H1 (cell line): ENCODE results near the gene XPO5. TPM values are rescaled to one million over a fixed set of nuclear protein-coding genes. Genes with fewer than 3 reads are reported as not detected.

Experiments used
- CTCF ChIA-PET: fragments of 300-600 bp; sonication (Branson Sonifier 250); formaldehyde crosslinking; loops from one replicate; lab custom pipeline; 2021; ENCODE audit not compliant: partially characterized antibody; lab: Charles Lee
- POLR2A ChIA-PET: fragments of 300-600 bp; sonication (Branson Sonifier 250); formaldehyde crosslinking; loops from one replicate; lab custom pipeline; 2021; ENCODE audit warnings: inconsistent platforms; ENCODE audit not compliant: partially characterized antibody; lab: Charles Lee
- DNase-seq, 2 experiments: peaks; one replicate each; pipeline versions ENCODE4 v3.0.0 to v3.0.0-alpha.2; 2010 to 2022; ENCODE audit warnings: low spot score in 2 of 2, low read depth in 1 of 2, mixed read lengths in 1 of 2
- FAIRE-seq: peaks from 2 replicates; lab custom pipeline; 2011; peaks lifted over from hg19 to GRCh38; lab: Jason Lieb, UNC
- H2AFZ ChIP-seq: 2 replicates; pipeline ENCODE4 v1.8.1; 2012; ENCODE audit warnings: low read length, inconsistent platforms
- H2AK5ac ChIP-seq: 2 replicates; pipeline ENCODE4 v1.6.1; 2013; ENCODE audit warnings: low read depth, low read length
- H2BK120ac ChIP-seq: replicated peaks from 2 replicates; pipeline ENCODE3; 2013; ENCODE audit warnings: low read depth, low read length, inconsistent platforms
- H2BK12ac ChIP-seq: 2 replicates; pipeline ENCODE4 v1.6.1; 2013; ENCODE audit warnings: low read depth, low read length
- H2BK15ac ChIP-seq: 2 replicates; pipeline ENCODE4 v1.6.1; 2013; ENCODE audit warnings: low read length
- H2BK20ac ChIP-seq: 2 replicates; pipeline ENCODE4 v1.6.1; 2013; ENCODE audit warnings: low read length
- H2BK5ac ChIP-seq: 2 replicates; pipeline ENCODE4 v1.6.1; 2013; ENCODE audit warnings: low read depth, low read length
- H3K14ac ChIP-seq: 2 replicates; pipeline ENCODE4 v1.6.1; 2013; ENCODE audit warnings: inconsistent platforms; ENCODE audit not compliant: insufficient read length
- H3K18ac ChIP-seq: 2 replicates; pipeline ENCODE4 v1.6.1; 2013; ENCODE audit warnings: low read length; ENCODE audit errors: extremely low read depth
- H3K23ac ChIP-seq: 2 replicates; pipeline ENCODE4 v1.6.1; 2013; ENCODE audit warnings: inconsistent platforms; ENCODE audit not compliant: insufficient read length
- H3K23me2 ChIP-seq: 2 replicates; pipeline ENCODE4 v1.6.1; 2013; ENCODE audit warnings: low read depth, low read length
- H3K27ac ChIP-seq: 2 replicates; pipeline ENCODE4 v1.6.1; 2011; ENCODE audit warnings: low read depth, low read length, inconsistent platforms
- H3K27me3 ChIP-seq, 4 experiments: replicated peaks in 1 of 4; 1 replicate in 1 of 4; 2 replicates in 3 of 4; pipeline versions ENCODE4 v1.6.1 to v1.8.1; 2011 to 2013; ENCODE audit warnings: low read length in 3 of 4, mild to moderate bottlenecking in 3 of 4, inconsistent platforms in 2 of 4, mixed read lengths in 2 of 4, moderate library complexity in 1 of 4; ENCODE audit not compliant: control insufficient read depth in 3 of 4, insufficient read depth in 3 of 4; ENCODE audit errors: extremely low read depth in 1 of 4
- H3K36me3 ChIP-seq, 4 experiments: 2 replicates each; pipeline versions ENCODE4 v1.6.1 to v1.8.1; 2011 to 2013; ENCODE audit warnings: mild to moderate bottlenecking in 4 of 4, low read length in 3 of 4, moderate library complexity in 2 of 4, control low read depth in 1 of 4, inconsistent platforms in 1 of 4; ENCODE audit not compliant: insufficient read depth in 4 of 4, control insufficient read depth in 2 of 4
- H3K4ac ChIP-seq: replicated peaks from 2 replicates; pipeline ENCODE3; 2013; ENCODE audit warnings: low read length, low read depth, mixed read lengths, inconsistent platforms; ENCODE audit not compliant: insufficient read length
- H3K4me1 ChIP-seq, 4 experiments: replicated peaks in 1 of 4; 1 replicate in 1 of 4; 2 replicates in 3 of 4; pipeline versions ENCODE4 v1.6.1 to v1.8.1; 2011 to 2013; ENCODE audit warnings: low read length in 3 of 4, inconsistent platforms in 2 of 4, mixed read lengths in 1 of 4; ENCODE audit not compliant: insufficient read depth in 4 of 4, control insufficient read depth in 3 of 4
- H3K4me2 ChIP-seq, 2 experiments: 2 replicates each; pipeline versions ENCODE4 v1.6.1 to v1.8.1; 2011 to 2013; ENCODE audit warnings: low read depth in 2 of 2, low read length in 2 of 2, control low read depth in 1 of 2, inconsistent platforms in 1 of 2, mild to moderate bottlenecking in 1 of 2; ENCODE audit not compliant: insufficient read depth in 1 of 2
- H3K4me3 ChIP-seq, 4 experiments: fragments of 200-600, 300-600 bp in 1 of 4; sonication (generic), shearing (Covaris generic), sonication (Bioruptor Twin) in 1 of 4; 2 replicates each; pipeline versions ENCODE4 v1.5.1 to v1.8.1; 2011 to 2016; ENCODE audit warnings: low read length in 4 of 4, low read depth in 3 of 4, control low read depth in 2 of 4, inconsistent platforms in 2 of 4, mild to moderate bottlenecking in 2 of 4, mixed read lengths in 1 of 4, moderate library complexity in 1 of 4; ENCODE audit not compliant: insufficient read depth in 2 of 4; ENCODE audit errors: extremely low read depth in 1 of 4
- H3K56ac ChIP-seq: replicated peaks from 2 replicates; pipeline ENCODE3; 2013; ENCODE audit warnings: low read depth, mild to moderate bottlenecking, mixed read lengths, low read length, inconsistent platforms; ENCODE audit not compliant: insufficient read length
- H3K79me1 ChIP-seq: 2 replicates; pipeline ENCODE4 v1.6.1; 2013; ENCODE audit warnings: low read depth, low read length, control low read depth
- H3K79me2 ChIP-seq, 2 experiments: 2 replicates each; pipeline versions ENCODE4 v1.6.1 to v1.8.1; 2012 to 2013; ENCODE audit warnings: low read length in 2 of 2, mild to moderate bottlenecking in 2 of 2, inconsistent platforms in 1 of 2; ENCODE audit not compliant: insufficient read depth in 2 of 2, control insufficient read depth in 1 of 2
- H3K9ac ChIP-seq, 4 experiments: replicated peaks in 1 of 4; 1 replicate in 1 of 4; 2 replicates in 3 of 4; pipeline versions ENCODE4 v1.6.1 to v1.8.1; 2011 to 2013; ENCODE audit warnings: low read depth in 3 of 4, low read length in 3 of 4, control low read depth in 2 of 4, mild to moderate bottlenecking in 2 of 4, moderate library complexity in 2 of 4, inconsistent platforms in 1 of 4; ENCODE audit errors: extremely low read depth in 1 of 4
- H3K9me3 ChIP-seq, 2 experiments: 2 replicates each; pipeline versions ENCODE4 v1.6.1 to v1.8.1; 2012 to 2013; ENCODE audit warnings: mild to moderate bottlenecking in 2 of 2, moderate library complexity in 2 of 2, control low read depth in 1 of 2, inconsistent platforms in 1 of 2, low read depth in 1 of 2, low read length in 1 of 2, mixed read lengths in 1 of 2; ENCODE audit not compliant: insufficient read depth in 2 of 2
- H4K20me1 ChIP-seq, 2 experiments: replicated peaks in 1 of 2; 2 replicates each; pipeline versions ENCODE3 to v1.8.1; 2011 to 2013; ENCODE audit warnings: inconsistent platforms in 2 of 2, low read length in 2 of 2, mild to moderate bottlenecking in 1 of 2; ENCODE audit not compliant: insufficient read depth in 2 of 2, control insufficient read depth in 1 of 2
- H4K5ac ChIP-seq: 2 replicates; pipeline ENCODE4 v1.6.1; 2013; ENCODE audit warnings: low read length, low read depth, mixed read lengths, inconsistent platforms; ENCODE audit not compliant: insufficient read length
- H4K8ac ChIP-seq: 2 replicates; pipeline ENCODE4 v1.8.0; 2013; ENCODE audit warnings: mild to moderate bottlenecking, moderate library complexity, low read length, inconsistent platforms; ENCODE audit not compliant: insufficient read depth; ENCODE audit errors: extremely low read depth
- H4K91ac ChIP-seq: replicated peaks from 2 replicates; pipeline ENCODE3; 2013; ENCODE audit warnings: low read length, mixed read lengths, inconsistent platforms; ENCODE audit not compliant: insufficient read length
- CHD1 ChIP-seq: IDR thresholded peaks from 2 replicates; pipeline ENCODE4 v1.6.1; 2012; ENCODE audit warnings: low read depth, low read length, improper control_type of control experiment
- CREB1 ChIP-seq: IDR thresholded peaks from 2 replicates; pipeline ENCODE4 v1.6.1; 2012; ENCODE audit warnings: inconsistent platforms
- FOSL1 ChIP-seq: IDR thresholded peaks from 2 replicates; pipeline ENCODE4 v1.6.1; 2011; ENCODE audit warnings: mild to moderate bottlenecking, low read depth, low read length, moderate library complexity; ENCODE audit not compliant: insufficient read depth
- HDAC2 ChIP-seq, 2 experiments: fragments of 300-600 bp in 1 of 2; sonication (generic) in 1 of 2; IDR thresholded peaks; 2 replicates each; pipeline ENCODE4 v1.6.1; 2011 to 2012; ENCODE audit warnings: low read depth in 2 of 2, low read length in 2 of 2, mild to moderate bottlenecking in 2 of 2, moderate library complexity in 2 of 2, borderline replicate concordance in 1 of 2, inconsistent platforms in 1 of 2
- HDAC6 ChIP-seq: IDR thresholded peaks from one replicate; pipeline ENCODE4 v1.7.1; 2012; ENCODE audit warnings: low read depth, mild to moderate bottlenecking, inconsistent platforms, low read length, moderate library complexity
- MAFK ChIP-seq: IDR thresholded peaks from 2 replicates; pipeline ENCODE4 v1.6.1; 2012; ENCODE audit warnings: low read depth, mild to moderate bottlenecking, improper control_type of control experiment, low read length
- SAP30 ChIP-seq: fragments of 300-600 bp; sonication (generic); IDR thresholded peaks from 2 replicates; pipeline ENCODE4 v1.7.1; 2012; ENCODE audit warnings: low read length, moderate library complexity, mild to moderate bottlenecking, inconsistent platforms; ENCODE audit not compliant: insufficient read depth, insufficient replicate concordance
- SP4 ChIP-seq: IDR thresholded peaks from 2 replicates; pipeline ENCODE4 v1.6.1; 2012; ENCODE audit warnings: low read length, inconsistent platforms
- SRF ChIP-seq: IDR thresholded peaks from 2 replicates; pipeline ENCODE4 v1.6.1; 2011; ENCODE audit warnings: mild to moderate bottlenecking, low read depth, low read length, moderate library complexity
- TBP ChIP-seq: IDR thresholded peaks from 2 replicates; pipeline ENCODE4 v1.6.1; 2011; ENCODE audit warnings: low read depth, low read length, improper control_type of control experiment
- TEAD4 ChIP-seq: IDR thresholded peaks from 2 replicates; pipeline ENCODE4 v1.6.1; 2012; ENCODE audit warnings: low read depth, low read length, inconsistent platforms, mixed read lengths
- WGBS, 2 experiments: shearing (Covaris generic) in 1 of 2; methylation state at CpG; one replicate each; pipeline versions ENCODE4 v1.1.6 to v1.1.7; 2013 to 2015; ENCODE audit warnings: low lambda C conversion rate in 2 of 2, mixed read lengths in 2 of 2, inconsistent platforms in 1 of 2, low coverage in 1 of 2, missing lambda C conversion rate in 1 of 2; ENCODE audit not compliant: insufficient replicate concordance in 2 of 2, insufficient coverage in 1 of 2, insufficient read length in 1 of 2; ENCODE audit errors: extremely low coverage in 1 of 2, missing lambda C conversion rate in 1 of 2; 5-methylcytosine and 5-hydroxymethylcytosine counted together
- polyA plus RNA-seq, 7 experiments: library from polyadenylated mRNA; depleted of rRNA in 3 of 7; stranded (reverse) in 5 of 7; unstranded in 2 of 7; fragments of >200 nt in 5 of 7; fragments of 200-250 nt in 2 of 7; gene quantifications; 1 replicate in 5 of 7; 2 replicates in 1 of 7; 4 replicates in 1 of 7; pipeline versions ENCODE4 v1.2.1 to v1.2.3, GENCODE V29; 2011 to 2013; ENCODE audit warnings: missing spikeins in 2 of 7, mixed read lengths in 2 of 7
- total RNA-seq: library from RNA; stranded (reverse); fragmentation: NEBNext Ultra II Directional; extraction: Animal tissue kit (Norgen Biotek cat#: 25700); gene quantifications from 2 replicates; pipeline ENCODE4 v1.2.1, GENCODE V29; 2021

The XPO5 gene
- total and polyA plus RNA-seq, 2 of the 8 experiments (the other 6 are each of a cell fraction or from before 2014, with no cell fraction given): 80.6 to 95.7 TPM

GRCh38 chr6:43509142-43509983 is 66.5 kb downstream of the XPO5 start:
- Histone ChIP-seq H4K20me1 (peaks cover 2 to 19% of the 10 kb centered on the region in 2 experiments), H2BK12ac (peak overlapping the region; percentile 43; the same call in 1 of the 2 replicates), H4K91ac (no peak overlapping the region), H2AFZ (no peak overlapping the region; the same call in 1 of the 2 replicates), H2BK120ac (no peak overlapping the region), H3K9me3 (no peaks in the 10 kb centered on the region), H3K4me1 (peaks cover 0 to 21% (median 9%) of the 10 kb centered on the region in 4 experiments; a peak in 5 of 7 replicates), H3K79me2 (no peaks in the 10 kb centered on the region), H3K27ac (no peak overlapping the region), H2BK20ac (no peak overlapping the region), H4K8ac (peak overlapping the region; percentile 71), H3K23me2 (peaks cover 12% of the 10 kb centered on the region), H3K4me2 (peak overlapping the region; percentile 62 to 97), H3K14ac (no peak overlapping the region), H3K27me3 (peaks cover 0 to 19% (median 15%) of the 10 kb centered on the region in 4 experiments; a peak in 5 of 7 replicates), H3K23ac (no peak overlapping the region), H2BK15ac (no peak overlapping the region), H3K36me3 (peaks cover 14 to 29% (median 20%) of the 10 kb centered on the region in 4 experiments; a peak in 7 of 8 replicates), H4K5ac (peak overlapping the region; percentile 10), H3K18ac (peak overlapping the region; percentile 19; the same call in 1 of the 2 replicates), H2BK5ac (no peak overlapping the region), H3K56ac (no peak overlapping the region), H3K4ac (no peak overlapping the region), H2AK5ac (no peak overlapping the region), H3K9ac (0 out of 7 replicates have a peak overlapping the region, but pooled peaks of 2 of the 4 experiments have one; percentile 4 to 19), H3K79me1 (no peaks in the 10 kb centered on the region), H3K4me3 (peak overlapping the region; percentile 47 to 77 (median 68))
- WGBS, 2 experiments: 11% methylated on average over 45 of the region's 69 CpGs; no CpG with 5 or more reads in 1 of the 2 experiments
- DNase-seq (peak in 1 of 2 experiments; percentile 68), FAIRE-seq (no peak)
- ChIA-PET POLR2A (interaction anchor here (0.8 to 12.6 kb wide), 18 partner anchors 9 to 335 kb away, joined by 3 to 147 read pairs (median 4); partner anchors contain the start of genes ABCC10, DLK2, POLH and POLR1C), CTCF (interaction anchor here (0.6 to 31.7 kb wide), 9 partner anchors 26 to 510 kb away, joined by 3 to 536 read pairs (median 3); partner anchors contain the start of genes CRIP3, DLK2, DNPH1 and TJAP1)
- TF ChIP-seq SP4 (no peak), HDAC2 (IDR thresholded peaks at IDR 0.05; ENCODE audit: borderline replicate concordance in 1 of 2, low read depth in 2 of 2, low read length in 2 of 2) (no peak), FOSL1 (no peak), HDAC6 (no peak), CHD1 (no peak), SRF (no peak), MAFK (no peak), TEAD4 (no peak), TBP (no peak), SAP30 (no peak), CREB1 (0 out of 2 replicates have a peak, but pooled peaks have one; percentile 11)
